Aortic smooth muscle cell (primary cell): ENCODE data around the gene OR5B21. TPM values are rescaled to one million over a fixed set of nuclear protein-coding genes. Genes with fewer than 3 reads are reported as not detected.

Experiments
- total RNA-seq: library from RNA; depleted of rRNA; stranded (reverse); fragments of >200 nt; gene quantifications from 2 replicates; pipeline ENCODE4 v1.2.3, GENCODE V29; 2014

The OR5B21 gene
- not detected in 2 replicates for total RNA-seq

DNA sequence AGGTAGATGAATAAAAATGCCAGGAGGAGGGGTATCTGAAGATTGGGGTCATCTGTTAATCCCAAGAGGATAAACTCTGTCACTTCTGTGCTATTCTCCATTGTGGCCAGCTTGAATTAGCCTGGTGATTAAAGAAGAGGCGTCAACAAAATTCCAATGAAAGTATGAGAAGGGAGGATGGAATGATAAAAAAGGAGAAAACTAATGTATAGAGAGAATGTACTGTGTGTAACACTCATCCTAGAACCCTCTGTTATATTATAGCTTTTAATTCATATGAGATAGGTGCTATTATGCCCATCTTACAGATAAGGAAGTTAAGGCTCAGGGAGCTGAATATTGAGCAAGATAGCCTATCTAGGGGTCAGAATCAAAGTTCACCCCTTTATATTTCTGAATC is at the start of gene OR5B21:
OR5B21 (minus strand) TSS at position 101 of the 400 bp plus-strand sequence; CDS start at position 101, 0 bp downstream.

Other genes with a start within 250 kb of the OR5B21 start
- not detected in 2 replicates for gene OR10W1, start 239.8 kb downstream of the OR5B21 start, total RNA-seq
- not detected in 2 replicates for gene OR5B17, start 149.0 kb downstream of the OR5B21 start, total RNA-seq
- gene OR5B3, start 101.2 kb downstream of the OR5B21 start, total RNA-seq, result not detected in 2 replicates
- not detected in 2 replicates for gene OR5B2, start 80.0 kb downstream of the OR5B21 start, total RNA-seq
- gene OR5B12, start 65.9 kb downstream of the OR5B21 start, total RNA-seq, result not detected in 2 replicates
- gene LPXN, start 67.8 kb upstream of the OR5B21 start, total RNA-seq, result 3.9 and 4.9 TPM in 2 replicates
- gene ZFP91, start 71.0 kb upstream of the OR5B21 start, total RNA-seq, result 47.2 and 48.9 TPM in 2 replicates
- gene CNTF, start 114.6 kb upstream of the OR5B21 start, total RNA-seq, result 0.92 and 1.9 TPM in 2 replicates
- gene GLYAT, start 223.8 kb upstream of the OR5B21 start, total RNA-seq, result not detected in 2 replicates